Fibroblast of lung (primary cell): ENCODE measurements around the gene ZNF622. TPM values are rescaled to one million over a fixed set of nuclear protein-coding genes. Genes with fewer than 3 reads are reported as not detected.

Source experiments
- DNase-seq, 2 donors: peaks; one replicate each; pipeline versions ENCODE4 v3.0.0 to v3.0.0-alpha.2; 2010; ENCODE audit warnings: low read depth in 2 of 2
- H2AFZ ChIP-seq: 2 replicates; pipeline ENCODE4 v1.5.1; 2012; ENCODE audit warnings: low read length, control low read depth, inconsistent platforms
- H3K27ac ChIP-seq: 2 replicates; pipeline ENCODE4 v1.5.1; 2011; ENCODE audit warnings: low read length, control low read depth; ENCODE audit not compliant: insufficient read depth
- H3K27me3 ChIP-seq: 2 replicates; pipeline ENCODE4 v1.5.1; 2011; ENCODE audit warnings: mild to moderate bottlenecking, low read length; ENCODE audit not compliant: control insufficient read depth, insufficient read depth
- H3K36me3 ChIP-seq: 2 replicates; pipeline ENCODE4 v1.5.1; 2011; ENCODE audit warnings: low read length; ENCODE audit not compliant: control insufficient read depth, insufficient read depth
- H3K4me1 ChIP-seq: 2 replicates; pipeline ENCODE4 v1.5.1; 2011; ENCODE audit warnings: low read length; ENCODE audit not compliant: control insufficient read depth, insufficient read depth; ENCODE audit errors: extremely low read depth
- H3K4me2 ChIP-seq: 2 replicates; pipeline ENCODE4 v1.5.1; 2011; ENCODE audit warnings: low read length, control low read depth; ENCODE audit not compliant: insufficient read depth; ENCODE audit errors: extremely low read depth
- H3K4me3 ChIP-seq, 4 experiments: fragments of 200-600 bp in 1 of 4; sonication (generic) in 1 of 4; replicated peaks in 1 of 4; 2 replicates each; pipeline ENCODE4 v1.5.1; 2011 to 2016; ENCODE audit warnings: low read length in 4 of 4, low read depth in 3 of 4, mild to moderate bottlenecking in 3 of 4, control low read depth in 2 of 4, inconsistent platforms in 1 of 4, mixed read lengths in 1 of 4; ENCODE audit not compliant: insufficient read depth in 1 of 4; ENCODE audit errors: control extremely low read depth in 1 of 4
- H3K79me2 ChIP-seq: 2 replicates; pipeline ENCODE4 v1.5.1; 2012; ENCODE audit warnings: mild to moderate bottlenecking, low read length, inconsistent platforms; ENCODE audit not compliant: control insufficient read depth, insufficient read depth
- H3K9ac ChIP-seq: 2 replicates; pipeline ENCODE4 v1.5.1; 2011; ENCODE audit warnings: mild to moderate bottlenecking, low read length, control low read depth; ENCODE audit not compliant: insufficient read depth
- H3K9me3 ChIP-seq: 2 replicates; pipeline ENCODE4 v1.5.1; 2012; ENCODE audit warnings: low read depth, low read length; ENCODE audit not compliant: control insufficient read depth, insufficient read depth
- H4K20me1 ChIP-seq: 2 replicates; pipeline ENCODE4 v1.5.1; 2011; ENCODE audit warnings: low read length; ENCODE audit not compliant: control insufficient read depth, insufficient read depth; ENCODE audit errors: extremely low read depth
- EZH2 ChIP-seq: IDR thresholded peaks from 2 replicates; pipeline ENCODE4 v1.5.1; 2012; ENCODE audit warnings: low read length, control low read depth, mild to moderate bottlenecking; ENCODE audit errors: missing control alignments
- polyA plus RNA-seq, 2 donors: library from polyadenylated mRNA; depleted of rRNA in 1 of 2; stranded (reverse) in 1 of 2; unstranded in 1 of 2; fragments of >200 nt; gene quantifications; 2 replicates each; pipeline ENCODE4 v1.2.1, GENCODE V29; 2011 to 2012; ENCODE audit warnings: missing spikeins in 1 of 2
- total RNA-seq: library from RNA; depleted of rRNA; stranded (reverse); fragments of >200 nt; gene quantifications from 2 replicates; pipeline ENCODE4 v1.2.1, GENCODE V29; 2014
- TF ChIP-seq, protein P1 (sequence below), 2 donors: IDR thresholded peaks in 1 of 2; conservative IDR thresholded peaks in 1 of 2; 1 replicate in 1 of 2; 2 replicates in 1 of 2; pipeline ENCODE4 v1.5.1; 2011 to 2012; ENCODE audit warnings: low read length in 2 of 2, control low read depth in 1 of 2, inconsistent platforms in 1 of 2, low read depth in 1 of 2, mild to moderate bottlenecking in 1 of 2

Gene ZNF622
- total and polyA plus RNA-seq, 2 donors (not counting 1 experiment from before 2014, with no cell fraction given) = 27.5 to 45.4 TPM

DNA sequence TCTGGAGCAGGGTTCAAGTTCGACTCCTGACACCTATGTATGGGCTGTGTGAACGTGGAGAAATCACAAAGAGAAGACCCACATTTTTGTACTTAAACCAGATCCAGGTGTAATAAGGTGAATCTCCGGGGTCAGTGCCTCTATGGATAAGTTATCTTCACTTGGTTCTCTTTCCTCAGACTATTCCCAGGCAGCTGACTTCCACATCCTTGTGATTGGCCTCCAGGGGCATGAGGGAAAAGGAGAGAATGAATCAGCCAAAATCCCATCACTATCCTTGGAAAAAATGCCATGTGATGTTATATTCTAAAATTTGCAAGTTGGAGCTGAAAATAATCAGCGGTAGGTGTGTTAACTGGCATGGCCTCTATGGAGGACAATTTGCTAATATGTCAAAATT is 37.2 kb downstream of the ZNF622 start:
- H3K27me3 ChIP-seq = no peaks in the 10 kb centered on the region
- TF ChIP-seq, protein P1, sequence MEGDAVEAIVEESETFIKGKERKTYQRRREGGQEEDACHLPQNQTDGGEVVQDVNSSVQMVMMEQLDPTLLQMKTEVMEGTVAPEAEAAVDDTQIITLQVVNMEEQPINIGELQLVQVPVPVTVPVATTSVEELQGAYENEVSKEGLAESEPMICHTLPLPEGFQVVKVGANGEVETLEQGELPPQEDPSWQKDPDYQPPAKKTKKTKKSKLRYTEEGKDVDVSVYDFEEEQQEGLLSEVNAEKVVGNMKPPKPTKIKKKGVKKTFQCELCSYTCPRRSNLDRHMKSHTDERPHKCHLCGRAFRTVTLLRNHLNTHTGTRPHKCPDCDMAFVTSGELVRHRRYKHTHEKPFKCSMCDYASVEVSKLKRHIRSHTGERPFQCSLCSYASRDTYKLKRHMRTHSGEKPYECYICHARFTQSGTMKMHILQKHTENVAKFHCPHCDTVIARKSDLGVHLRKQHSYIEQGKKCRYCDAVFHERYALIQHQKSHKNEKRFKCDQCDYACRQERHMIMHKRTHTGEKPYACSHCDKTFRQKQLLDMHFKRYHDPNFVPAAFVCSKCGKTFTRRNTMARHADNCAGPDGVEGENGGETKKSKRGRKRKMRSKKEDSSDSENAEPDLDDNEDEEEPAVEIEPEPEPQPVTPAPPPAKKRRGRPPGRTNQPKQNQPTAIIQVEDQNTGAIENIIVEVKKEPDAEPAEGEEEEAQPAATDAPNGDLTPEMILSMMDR (conservative IDR thresholded peaks at IDR 0.05 in 1 of 2, IDR thresholded peaks at IDR 0.05 in 1 of 2; ENCODE audit: low read depth in 1 of 2, low read length in 2 of 2) = no peak
- no peak for TF ChIP-seq EZH2
- no peak overlapping the region for H2AFZ ChIP-seq
- no peaks in the 10 kb centered on the region for H3K36me3 ChIP-seq
- H3K4me3 ChIP-seq = no peak overlapping the region
- no peaks in the 10 kb centered on the region for H3K9me3 ChIP-seq
- no peaks in the 10 kb centered on the region for H3K79me2 ChIP-seq
- H3K4me1 ChIP-seq = no peaks in the 10 kb centered on the region
- no peaks in the 10 kb centered on the region for H4K20me1 ChIP-seq
- H3K9ac ChIP-seq = no peak overlapping the region
- no peak for DNase-seq
- no peak overlapping the region for H3K4me2 ChIP-seq
- H3K27ac ChIP-seq = no peak overlapping the region

DNA sequence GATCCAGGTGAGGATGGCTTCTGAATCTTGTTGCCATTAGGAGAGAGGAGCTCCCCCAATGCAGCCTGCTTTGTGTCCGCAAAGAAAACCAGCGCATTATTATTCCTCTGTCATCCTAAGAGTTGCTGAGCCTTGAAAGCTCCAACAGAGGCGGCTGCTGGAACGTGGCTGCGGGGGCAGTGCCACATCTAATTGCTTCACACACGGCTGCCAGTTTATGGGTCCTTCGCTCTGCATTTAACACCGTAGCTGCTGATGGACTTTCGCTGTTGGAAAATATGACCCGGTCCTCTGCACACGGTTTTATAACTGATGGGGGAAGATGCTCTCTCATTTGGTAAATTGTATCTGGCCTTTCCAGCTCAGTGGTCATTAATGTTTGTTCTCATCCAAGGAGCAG is 38.0 kb downstream of the ZNF622 start:
- no peak overlapping the region for H3K9ac ChIP-seq
- no peaks in the 10 kb centered on the region for H3K36me3 ChIP-seq
- H2AFZ ChIP-seq = no peak overlapping the region
- H3K27ac ChIP-seq = no peak overlapping the region
- no peak for DNase-seq
- H3K4me2 ChIP-seq = no peak overlapping the region
- H4K20me1 ChIP-seq = no peaks in the 10 kb centered on the region
- TF ChIP-seq, protein P1 (conservative IDR thresholded peaks at IDR 0.05 in 1 of 2, IDR thresholded peaks at IDR 0.05 in 1 of 2; ENCODE audit: low read depth in 1 of 2, low read length in 2 of 2) = no peak
- no peak for TF ChIP-seq EZH2
- H3K4me1 ChIP-seq = no peaks in the 10 kb centered on the region
- H3K4me3 ChIP-seq = no peak overlapping the region
- H3K79me2 ChIP-seq = no peaks in the 10 kb centered on the region
- H3K27me3 ChIP-seq = no peaks in the 10 kb centered on the region
- no peaks in the 10 kb centered on the region for H3K9me3 ChIP-seq

DNA sequence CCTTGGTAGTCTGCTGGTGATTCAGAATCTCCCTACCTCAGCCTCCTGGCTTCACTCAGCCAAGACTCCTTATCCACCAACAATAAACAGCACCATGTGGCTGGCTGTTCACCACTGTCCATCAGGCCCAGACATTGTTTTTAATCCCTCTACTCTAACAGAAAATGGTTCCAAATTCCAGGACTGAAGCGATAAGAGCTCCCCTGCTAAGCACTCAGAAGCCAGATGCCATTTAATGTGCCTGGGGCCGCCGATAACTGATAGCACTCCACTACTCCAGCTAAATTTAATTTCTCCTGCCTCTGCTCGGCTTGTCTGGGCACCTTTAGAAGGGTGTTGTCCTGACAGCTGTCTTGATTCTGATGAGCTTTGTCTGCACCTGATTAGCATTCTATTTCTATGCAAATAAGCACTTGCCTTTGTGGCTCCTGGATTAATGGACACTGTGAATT is 47.1 kb downstream of the ZNF622 start:
- no peaks in the 10 kb centered on the region for H3K4me1 ChIP-seq
- no peak overlapping the region for H3K27ac ChIP-seq
- H3K9ac ChIP-seq = no peak overlapping the region
- H3K36me3 ChIP-seq = no peaks in the 10 kb centered on the region
- H3K4me2 ChIP-seq = no peak overlapping the region
- H2AFZ ChIP-seq = no peak overlapping the region
- no peak for TF ChIP-seq EZH2
- TF ChIP-seq, protein P1 (conservative IDR thresholded peaks at IDR 0.05 in 1 of 2, IDR thresholded peaks at IDR 0.05 in 1 of 2; ENCODE audit: low read depth in 1 of 2, low read length in 2 of 2) = no peak
- H3K79me2 ChIP-seq = no peaks in the 10 kb centered on the region
- H3K9me3 ChIP-seq = no peaks in the 10 kb centered on the region
- H3K27me3 ChIP-seq = no peaks in the 10 kb centered on the region
- DNase-seq = no peak
- H4K20me1 ChIP-seq = no peaks in the 10 kb centered on the region
- H3K4me3 ChIP-seq = no peak overlapping the region
